MM.1S (cell line): ENCODE data around the gene JDP2.

Experiments
- EZH2 ChIP-seq: fragments of 300-600 bp; sonication (generic); optimal IDR thresholded peaks from 2 replicates; pipeline ENCODE3; 2017; ENCODE audit warnings: low read depth, mild to moderate bottlenecking, antibody characterized with exemption, low read length, mixed read lengths
- EZH2phosphoT487 ChIP-seq: fragments of 300-600 bp; sonication (generic); IDR thresholded peaks from 2 replicates; pipeline ENCODE4 v1.6.1; 2018; ENCODE audit warnings: antibody characterized with exemption, low read length
- TF ChIP-seq, protein P1 (sequence below): fragments of 300-600 bp; sonication (generic); IDR thresholded peaks from 2 replicates; pipeline ENCODE4 v1.5.1; 2016; ENCODE audit warnings: antibody characterized with exemption, low read length, mixed read lengths

DNA sequence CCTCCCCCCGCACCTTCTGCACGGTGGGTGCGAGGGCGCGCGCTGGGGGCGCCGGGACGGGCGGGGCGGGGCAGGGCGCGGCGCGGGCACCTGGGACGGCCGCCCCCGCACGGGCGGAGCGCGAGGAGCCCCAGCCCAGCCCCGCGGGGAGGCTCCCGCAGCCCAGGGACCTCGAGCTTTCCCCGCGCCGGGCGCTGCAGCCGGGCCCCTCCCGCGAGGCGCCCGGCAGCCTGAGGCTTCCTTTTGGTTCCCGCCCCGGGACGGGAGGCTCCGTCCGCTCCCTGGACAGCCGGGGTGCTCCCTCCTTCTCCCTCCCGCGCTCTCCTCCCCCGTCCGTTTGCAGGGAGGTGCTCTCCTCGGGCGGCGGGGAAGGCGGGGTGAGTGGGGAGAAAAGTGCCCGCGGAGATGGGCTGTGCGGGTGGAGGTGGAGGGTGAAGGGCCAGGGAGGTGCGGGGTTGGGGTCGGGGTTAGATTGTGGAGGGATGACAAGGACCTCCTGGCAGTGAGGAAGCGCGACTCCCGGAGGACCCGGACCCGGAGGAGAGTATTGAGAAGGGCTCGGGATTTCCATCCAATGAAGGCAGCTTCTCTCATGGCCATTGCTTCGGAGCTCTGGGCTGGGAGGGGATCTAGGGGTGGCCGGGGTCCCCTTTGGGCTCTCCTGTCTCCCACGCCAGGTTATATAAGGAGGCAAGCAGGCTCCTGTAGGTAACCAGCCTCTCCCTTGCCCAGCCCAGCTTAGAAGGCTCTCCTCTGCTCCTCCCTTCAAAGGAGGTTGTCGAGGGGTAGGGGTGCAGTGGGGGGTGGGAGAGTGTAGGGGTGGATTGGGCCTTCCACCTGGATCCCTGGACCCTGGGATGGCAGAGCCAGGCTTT lies 645 bp downstream of the JDP2 start:
- TF ChIP-seq, protein P1, sequence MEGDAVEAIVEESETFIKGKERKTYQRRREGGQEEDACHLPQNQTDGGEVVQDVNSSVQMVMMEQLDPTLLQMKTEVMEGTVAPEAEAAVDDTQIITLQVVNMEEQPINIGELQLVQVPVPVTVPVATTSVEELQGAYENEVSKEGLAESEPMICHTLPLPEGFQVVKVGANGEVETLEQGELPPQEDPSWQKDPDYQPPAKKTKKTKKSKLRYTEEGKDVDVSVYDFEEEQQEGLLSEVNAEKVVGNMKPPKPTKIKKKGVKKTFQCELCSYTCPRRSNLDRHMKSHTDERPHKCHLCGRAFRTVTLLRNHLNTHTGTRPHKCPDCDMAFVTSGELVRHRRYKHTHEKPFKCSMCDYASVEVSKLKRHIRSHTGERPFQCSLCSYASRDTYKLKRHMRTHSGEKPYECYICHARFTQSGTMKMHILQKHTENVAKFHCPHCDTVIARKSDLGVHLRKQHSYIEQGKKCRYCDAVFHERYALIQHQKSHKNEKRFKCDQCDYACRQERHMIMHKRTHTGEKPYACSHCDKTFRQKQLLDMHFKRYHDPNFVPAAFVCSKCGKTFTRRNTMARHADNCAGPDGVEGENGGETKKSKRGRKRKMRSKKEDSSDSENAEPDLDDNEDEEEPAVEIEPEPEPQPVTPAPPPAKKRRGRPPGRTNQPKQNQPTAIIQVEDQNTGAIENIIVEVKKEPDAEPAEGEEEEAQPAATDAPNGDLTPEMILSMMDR: no peak
- TF ChIP-seq EZH2phosphoT487 (no peak), EZH2 (no peak)
